Liver (tissue), 3 donors: ENCODE measurements around the gene FAM149B1.
"Not testable (repeated sequence)": the region's sequence is repeated elsewhere in the genome, so short reads cannot be mapped to it uniquely, and the experiment has no call there.

Experiments
- CTCF ChIP-seq: fragments of 150-350 bp; IDR thresholded peaks from 2 replicates; pipeline ENCODE4 v1.5.1; 2017; ENCODE audit warnings: improper control_type of control experiment, low read depth, low read length; ENCODE audit not compliant: missing input control
- FOXA1 ChIP-seq: IDR thresholded peaks from 2 replicates; pipeline ENCODE4 v1.6.1; 2016; ENCODE audit warnings: antibody characterized with exemption
- JUND ChIP-seq, 2 donors: IDR thresholded peaks; 2 replicates each; pipeline ENCODE4 v1.6.1; 2016; ENCODE audit warnings: antibody characterized with exemption in 2 of 2
- RAD21 ChIP-seq, 2 donors: IDR thresholded peaks; 2 replicates each; pipeline ENCODE4 v1.6.1; 2016; ENCODE audit warnings: antibody characterized with exemption in 2 of 2, mild to moderate bottlenecking in 2 of 2
- TF ChIP-seq, protein P1 (sequence below): IDR thresholded peaks from 2 replicates; pipeline ENCODE4 v1.6.1; 2016; ENCODE audit warnings: antibody characterized with exemption
- donor health status: healthy.
- donor health status: healthy.

- TF ChIP-seq CTCF; FOXA1; RAD21 (IDR thresholded peaks at IDR 0.05); JUND (IDR thresholded peaks at IDR 0.05): not testable (repeated sequence)
- TF ChIP-seq, protein P1, sequence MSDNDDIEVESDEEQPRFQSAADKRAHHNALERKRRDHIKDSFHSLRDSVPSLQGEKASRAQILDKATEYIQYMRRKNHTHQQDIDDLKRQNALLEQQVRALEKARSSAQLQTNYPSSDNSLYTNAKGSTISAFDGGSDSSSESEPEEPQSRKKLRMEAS: not testable (repeated sequence)
These were observed 17.1 kb upstream of the FAM149B1 start for GRCh38 chr10:73150633-73151413.
